HepG2 (cell line): ENCODE results near the gene AHSG. TPM values are rescaled to one million over a fixed set of nuclear protein-coding genes. Genes with fewer than 3 reads are reported as not detected.

Source experiments
- ATAC-seq: fragments of 200-7000 bp; cut with Tn5 transposase; 3 replicates; pipeline ENCODE4 v1.9.1; 2020; ENCODE audit warnings: mild to moderate bottlenecking, moderate library complexity
- BruUV-seq: library from RNA; stranded (reverse); fragments of 400-500 nt; replicated peaks from 2 replicates; lab custom pipeline; 2021; lab: Mats Ljungman, UMichigan
- CTCF ChIA-PET: fragments of 300-600 bp; formaldehyde crosslinking; extraction: SDS; loops from one replicate; lab custom pipeline; 2021; ENCODE audit warnings: low total read pairs, inconsistent platforms, low intra/inter-chr PET ratio; lab: Yijun Ruan, JAX
- POLR2A ChIA-PET: fragments of 350-600 bp; sonication (Branson Sonifier 250); formaldehyde crosslinking; loops from one replicate; lab custom pipeline; 2020; ENCODE audit warnings: antibody characterized with exemption, inconsistent platforms; lab: Yijun Ruan, JAX
- DNase-seq: peaks from one replicate; pipeline ENCODE4 v3.0.0-alpha.2; 2015; ENCODE audit warnings: low spot score
- FAIRE-seq: peaks from 3 replicates; lab custom pipeline; 2011; peaks lifted over from hg19 to GRCh38; lab: Jason Lieb, UNC
- H2AFZ ChIP-seq: one replicate; pipeline ENCODE4 v1.6.1; 2011; ENCODE audit warnings: low read length, inconsistent platforms
- H3K27ac ChIP-seq: fragments of 300-600 bp; 3 replicates; pipeline ENCODE4 v1.8.0; 2011; ENCODE audit warnings: mixed run types, mild to moderate bottlenecking, mixed read lengths, low read length, inconsistent platforms; ENCODE audit not compliant: insufficient read depth; ENCODE audit errors: extremely low read length
- H3K27me3 ChIP-seq, 2 experiments: fragments of 200-600 bp in 1 of 2; 2 replicates in 1 of 2; 3 replicates in 1 of 2; pipeline versions ENCODE4 v1.6.0 to v1.8.0; 2011; ENCODE audit warnings: low read length in 2 of 2, mild to moderate bottlenecking in 2 of 2, moderate library complexity in 2 of 2, inconsistent platforms in 1 of 2; ENCODE audit not compliant: insufficient read depth in 2 of 2, control insufficient read depth in 1 of 2
- H3K36me3 ChIP-seq, 2 experiments: fragments of 200-600 bp in 1 of 2; replicated peaks in 1 of 2; 2 replicates in 1 of 2; 3 replicates in 1 of 2; pipeline versions ENCODE4 v1.5.1 to v1.8.0; 2011; ENCODE audit warnings: low read length in 2 of 2, inconsistent platforms in 1 of 2; ENCODE audit not compliant: insufficient read depth in 2 of 2, control insufficient read depth in 1 of 2
- H3K4me1 ChIP-seq: 2 replicates; pipeline ENCODE4 v1.5.1; 2012; ENCODE audit warnings: low read length, inconsistent platforms; ENCODE audit not compliant: insufficient read depth
- H3K4me2 ChIP-seq: 2 replicates; pipeline ENCODE4 v1.6.0; 2011; ENCODE audit warnings: low read depth, low read length, inconsistent platforms
- H3K4me3 ChIP-seq, 3 experiments: fragments of 200-600 bp in 1 of 3; sonication (generic), shearing (Covaris generic) in 1 of 3; replicated peaks in 1 of 3; 2 replicates each; pipeline ENCODE4 v1.5.1; 2011 to 2016; ENCODE audit warnings: low read length in 3 of 3, inconsistent platforms in 2 of 3, low read depth in 2 of 3, mild to moderate bottlenecking in 2 of 3, control low read depth in 1 of 3, mixed read lengths in 1 of 3; ENCODE audit not compliant: insufficient read depth in 1 of 3
- H3K79me2 ChIP-seq: one replicate; pipeline ENCODE4 v1.6.1; 2011; ENCODE audit warnings: low read length, inconsistent platforms; ENCODE audit not compliant: insufficient read depth
- H3K9ac ChIP-seq: 2 replicates; pipeline ENCODE4 v1.6.0; 2011; ENCODE audit warnings: mild to moderate bottlenecking, low read depth, low read length, inconsistent platforms; ENCODE audit not compliant: insufficient read depth
- H3K9me3 ChIP-seq: 2 replicates; pipeline ENCODE4 v1.5.1; 2012; ENCODE audit warnings: mild to moderate bottlenecking, low read length
- H4K20me1 ChIP-seq: 2 replicates; pipeline ENCODE4 v1.6.0; 2011; ENCODE audit warnings: inconsistent platforms, mild to moderate bottlenecking, low read length, moderate library complexity; ENCODE audit not compliant: insufficient read depth
- BHLHE40 ChIP-seq: IDR thresholded peaks from 2 replicates; pipeline ENCODE4 v1.6.1; 2011; ENCODE audit warnings: low read length, improper control_type of control experiment
- ELF3 ChIP-seq: IDR thresholded peaks from 2 replicates; pipeline ENCODE4 v1.6.1; 2016; ENCODE audit warnings: missing genetic modification reagents, missing compliant biosample characterization
- HDAC2 ChIP-seq: sonication (generic); formaldehyde crosslinking; IDR thresholded peaks from 2 replicates; pipeline ENCODE4 v1.4.0; 2020; ENCODE audit warnings: missing genetic modification reagents
- HNF4A ChIP-seq: sonication (generic); formaldehyde crosslinking; IDR thresholded peaks from 2 replicates; pipeline ENCODE4 v1.4.0; 2020; ENCODE audit warnings: missing genetic modification reagents
- KAT7 ChIP-seq: IDR thresholded peaks from 2 replicates; pipeline ENCODE4 v1.6.1; 2018; ENCODE audit warnings: borderline replicate concordance, missing compliant biosample characterization
- NCOA2 ChIP-seq: sonication (generic); formaldehyde crosslinking; IDR thresholded peaks from 2 replicates; pipeline ENCODE4 v1.8.0; 2022; ENCODE audit warnings: inconsistent platforms
- RARA ChIP-seq: IDR thresholded peaks from 2 replicates; pipeline ENCODE4 v1.6.1; 2016; ENCODE audit warnings: missing genetic modification reagents, missing compliant biosample characterization
- RBFOX2 ChIP-seq: fragments of 200-400 bp; formaldehyde crosslinking; IDR thresholded peaks from 2 replicates; pipeline ENCODE4 v1.6.1; 2017; ENCODE audit warnings: low read depth, mild to moderate bottlenecking, low read length
- RELA ChIP-seq: sonication (generic); formaldehyde crosslinking; IDR thresholded peaks from 2 replicates; pipeline ENCODE4 v1.4.0; 2020; ENCODE audit warnings: missing genetic modification reagents
- RXRB ChIP-seq: IDR thresholded peaks from 2 replicates; pipeline ENCODE4 v1.6.1; 2016; ENCODE audit warnings: borderline replicate concordance, missing genetic modification reagents, missing compliant biosample characterization
- SIN3A ChIP-seq: IDR thresholded peaks from 2 replicates; pipeline ENCODE4 v1.6.1; 2011; ENCODE audit warnings: low read depth, mild to moderate bottlenecking, control low read depth, low read length, borderline replicate concordance
- SNAI1 ChIP-seq: sonication (generic); formaldehyde crosslinking; IDR thresholded peaks from 2 replicates; pipeline ENCODE4 v1.5.0; 2020; ENCODE audit warnings: mild to moderate bottlenecking, missing genetic modification reagents, borderline replicate concordance
- ZBED4 ChIP-seq: sonication (generic); formaldehyde crosslinking; IDR thresholded peaks from 2 replicates; pipeline ENCODE4 v1.4.0; 2020; ENCODE audit warnings: missing genetic modification reagents, borderline replicate concordance
- ZBTB25 ChIP-seq: IDR thresholded peaks from 2 replicates; pipeline ENCODE4 v1.6.1; 2018; ENCODE audit warnings: missing genetic modification reagents
- ZBTB42 ChIP-seq: sonication (generic); formaldehyde crosslinking; IDR thresholded peaks from 2 replicates; pipeline ENCODE4 v1.5.0; 2020; ENCODE audit warnings: mild to moderate bottlenecking, missing genetic modification reagents
- ZKSCAN8 ChIP-seq: IDR thresholded peaks from 2 replicates; pipeline ENCODE4 v1.6.1; 2016; ENCODE audit warnings: borderline replicate concordance, missing genetic modification reagents, missing compliant biosample characterization
- ZNF629 ChIP-seq: sonication (generic); formaldehyde crosslinking; conservative IDR thresholded peaks from 2 replicates; pipeline ENCODE4 v1.5.0; 2020; ENCODE audit warnings: missing genetic modification reagents
- ZSCAN21 ChIP-seq: sonication (generic); formaldehyde crosslinking; IDR thresholded peaks from 2 replicates; pipeline ENCODE4 v1.8.0; 2022; ENCODE audit warnings: mild to moderate bottlenecking, missing genetic modification reagents, moderate library complexity, borderline replicate concordance
- WGBS: methylation state at CpG from one replicate; pipeline ENCODE4 v1.1.6; 2017; ENCODE audit warnings: low lambda C conversion rate; 5-methylcytosine and 5-hydroxymethylcytosine counted together
- in situ Hi-C: cut with HindIII; loops from 2 replicates; pipeline ENCODE4 v1.10.0; 2017; ENCODE audit warnings: low pct_unique_long_range_greater_than_20kb; ENCODE audit not compliant: extremely low pct_ligation_motif_present
- intact Hi-C: fragments of 100-400 bp; cut with micrococcal nuclease; formaldehyde crosslinking; loops from one replicate; pipeline ENCODE4 v1.10.0; 2022; ENCODE audit not compliant: unreplicated experiment
- polyA plus RNA-seq, 8 experiments: library from polyadenylated mRNA; depleted of rRNA in 3 of 8; stranded (reverse) in 7 of 8; unstranded in 1 of 8; fragments of >200 nt; fragmentation: Illumina TruSeq in 4 of 8; extraction: Trizol in 4 of 8; gene quantifications; 2 replicates each; pipeline versions ENCODE4 v1.2.1 to v1.2.3, GENCODE V29; 2011 to 2016; ENCODE audit warnings: low read depth in 4 of 8, missing spikeins in 1 of 8, mixed read lengths in 1 of 8; ENCODE audit not compliant: insufficient read depth in 1 of 8
- total RNA-seq, 5 experiments: library from RNA; depleted of rRNA; stranded (reverse); fragments of >200 nt; fragmentation: Illumina TruSeq; extraction: Trizol; gene quantifications; 2 replicates each; pipeline ENCODE4 v1.2.3, GENCODE V29; 2016; ENCODE audit warnings: low read depth in 1 of 5

AHSG gene
- total and polyA plus RNA-seq, 2 of the 13 experiments (the other 11 are each of a cell fraction or from before 2014, with no cell fraction given): 2,043 to 19,152 TPM

GRCh38 chr3:186594591-186595113, 18.2 kb upstream of the AHSG start:
- Histone ChIP-seq H3K4me3 (peak overlapping the region; percentile 28 to 61 (median 50)), H3K79me2 (no peaks in the 10 kb centered on the region), H3K9me3 (no peaks in the 10 kb centered on the region), H3K9ac (peak overlapping the region; percentile 66), H3K4me1 (peaks cover 96% of the 10 kb centered on the region), H3K4me2 (peak overlapping the region; percentile 87), H3K36me3 (no peaks in the 10 kb centered on the region), H4K20me1 (no peaks in the 10 kb centered on the region), H3K27ac (peak overlapping the region; percentile 78), H3K27me3 (no peaks in the 10 kb centered on the region), H2AFZ (peak overlapping the region; percentile 7)
- 3% methylated on average over 3 of the region's 6 CpGs for WGBS
- POLR2A ChIA-PET: interaction anchor here (1.2 to 24.0 kb wide), 6 partner anchors 10 to 447 kb away, joined by 6 to 854 read pairs (median 12); partner anchors contain the start of genes AHSG, DNAJB11, EIF4A2 and TBCCD1
- ATAC-seq (peak; percentile 37), FAIRE-seq (peak; percentile 80), DNase-seq (peak; percentile 40)
- intact Hi-C loops (no loop called here), in situ Hi-C loops (no loop called here)
- no TSS peak for BruUV-seq
- CTCF ChIA-PET: no interaction called here
- TF ChIP-seq ZSCAN21 (CRISPR knock-in tag): 0 out of 2 replicates have a peak, but pooled peaks have one; percentile 44
- TF ChIP-seq BHLHE40: peak; percentile 69
- TF ChIP-seq HDAC2 (CRISPR knock-in tag): peak; percentile 42; the same call in 1 of the 2 replicates
- TF ChIP-seq ZBED4: 0 out of 2 replicates have a peak, but pooled peaks have one; percentile 32
- peak; percentile 25; the same call in 1 of the 2 replicates for TF ChIP-seq RBFOX2
- peak; percentile 54 for TF ChIP-seq ZNF629 (CRISPR knock-in tag)
- peak; percentile 20; the same call in 1 of the 2 replicates for TF ChIP-seq NCOA2
- TF ChIP-seq ELF3 (CRISPR knock-in tag): peak; percentile 20; the same call in 1 of the 2 replicates
- TF ChIP-seq ZBTB25 (CRISPR knock-in tag): 0 out of 2 replicates have a peak, but pooled peaks have one; percentile 5
- no peak for TF ChIP-seq SNAI1 (CRISPR knock-in tag)
- TF ChIP-seq RARA (CRISPR knock-in tag): peak; percentile 3; the same call in 1 of the 2 replicates
- TF ChIP-seq KAT7 (CRISPR knock-in tag): no peak
- TF ChIP-seq ZBTB42 (CRISPR knock-in tag): peak; percentile 62; the same call in 1 of the 2 replicates
- 0 out of 2 replicates have a peak, but pooled peaks have one; percentile 44 for TF ChIP-seq SIN3A
- TF ChIP-seq ZKSCAN8 (CRISPR knock-in tag): 0 out of 2 replicates have a peak, but pooled peaks have one; percentile 41
- TF ChIP-seq HNF4A (CRISPR knock-in tag): peak; percentile 49; the same call in 1 of the 2 replicates
- TF ChIP-seq RELA (CRISPR knock-in tag): no peak
- peak; percentile 15; the same call in 1 of the 2 replicates for TF ChIP-seq RXRB
